HepG2 (cell line): ENCODE data around the gene LGR6.

Experiments used
- FOXA1 ChIP-seq, 2 experiments: fragments of 450-650 bp in 1 of 2; sonication (generic) in 1 of 2; formaldehyde crosslinking in 1 of 2; IDR thresholded peaks; 2 replicates each; pipeline versions ENCODE4 v1.4.0 to v1.6.1; 2016 to 2020; ENCODE audit warnings: missing genetic modification reagents in 1 of 2
- ZNF12 ChIP-seq: sonication (generic); formaldehyde crosslinking; IDR thresholded peaks from 2 replicates; pipeline ENCODE4 v1.5.0; 2020; ENCODE audit warnings: missing genetic modification reagents

DNA sequence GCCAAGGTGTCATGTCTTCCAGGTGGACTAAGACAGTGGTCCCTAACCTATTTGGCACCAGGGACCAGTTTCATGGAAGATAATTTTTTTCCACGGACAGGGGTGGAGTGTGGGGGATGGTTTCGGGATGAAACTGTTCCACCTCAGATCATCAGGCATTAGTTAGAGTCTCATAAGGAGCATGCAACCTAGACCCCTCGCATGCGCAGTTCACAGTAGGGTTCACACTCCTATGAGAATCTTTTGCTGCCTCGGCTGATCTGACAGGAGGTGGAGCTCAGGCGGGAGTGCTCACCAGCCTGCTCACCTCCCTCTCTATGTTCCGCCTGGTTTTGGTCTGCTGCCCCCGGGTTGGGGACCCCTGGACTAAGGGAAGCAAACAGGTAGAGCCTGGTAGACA lies 30.9 kb downstream of the LGR6 start:
- TF ChIP-seq ZNF12 (CRISPR knock-in tag) (no peak), FOXA1 (IDR thresholded peaks at IDR 0.05) (no peak), FOXA1 (CRISPR knock-in tag; IDR thresholded peaks at IDR 0.05) (no peak)
